Nephron progenitor cell (in vitro differentiated cells): ENCODE measurements around the gene CHCHD2.
"Not testable (repeated sequence)": the region's sequence is repeated elsewhere in the genome, so short reads cannot be mapped to it uniquely, and the experiment has no call there.

Experiments used
- DNase-seq: peaks from one replicate; pipeline ENCODE4 v3.0.0; 2021
- H3K27ac Mint-ChIP-seq: 2 replicates; pipeline ENCODE4 v1.8.0; 2021; ENCODE audit warnings: mild to moderate bottlenecking, moderate library complexity, mixed read lengths
- H3K27me3 Mint-ChIP-seq: 2 replicates; pipeline ENCODE4 v1.8.0; 2021; ENCODE audit warnings: mild to moderate bottlenecking, low read depth, mixed read lengths; ENCODE audit not compliant: poor library complexity
- H3K36me3 Mint-ChIP-seq: 2 replicates; pipeline ENCODE4 v1.8.0; 2021; ENCODE audit warnings: low read depth, mixed read lengths
- H3K4me1 Mint-ChIP-seq: 2 replicates; pipeline ENCODE4 v1.8.0; 2021; ENCODE audit warnings: mixed read lengths
- H3K4me3 Mint-ChIP-seq: 2 replicates; pipeline ENCODE4 v1.8.0; 2021; ENCODE audit warnings: mild to moderate bottlenecking, moderate library complexity, mixed read lengths
- H3K9me3 Mint-ChIP-seq: 2 replicates; pipeline ENCODE4 v1.8.0; 2021; ENCODE audit warnings: mild to moderate bottlenecking, moderate library complexity, mixed read lengths
- CTCF ChIP-seq: fragments of 200-600 bp; sonication (generic); IDR thresholded peaks from 2 replicates; pipeline ENCODE4 v1.5.0; 2021; ENCODE audit warnings: antibody characterized with exemption

The CHCHD2 gene

GRCh38 chr7:56083150-56083785 is 23.0 kb downstream of the CHCHD2 start:
- H3K9me3 Mint-ChIP-seq: no peaks in the 10 kb centered on the region
- H3K27me3 Mint-ChIP-seq: peaks cover 3% of the 10 kb centered on the region
- peaks cover 6% of the 10 kb centered on the region for H3K4me1 Mint-ChIP-seq
- no peak for DNase-seq
- peak overlapping the region; percentile 81 for H3K27ac Mint-ChIP-seq
- H3K36me3 Mint-ChIP-seq: peaks cover 35% of the 10 kb centered on the region
- no peak overlapping the region for H3K4me3 Mint-ChIP-seq
- TF ChIP-seq CTCF: no peak

GRCh38 chr7:56081626-56082340 is 24.5 kb downstream of the CHCHD2 start:
- no peak for DNase-seq
- peak overlapping the region; percentile 80 for H3K27ac Mint-ChIP-seq
- H3K27me3 Mint-ChIP-seq: peaks cover 3% of the 10 kb centered on the region
- no peaks in the 10 kb centered on the region for H3K9me3 Mint-ChIP-seq
- no peak overlapping the region for H3K4me3 Mint-ChIP-seq
- H3K4me1 Mint-ChIP-seq: peaks cover 6% of the 10 kb centered on the region
- no peak for TF ChIP-seq CTCF
- H3K36me3 Mint-ChIP-seq: peaks cover 36% of the 10 kb centered on the region

GRCh38 chr7:56080726-56081435 is 25.4 kb downstream of the CHCHD2 start:
- H3K4me3 Mint-ChIP-seq, H3K9me3 Mint-ChIP-seq, H3K27me3 Mint-ChIP-seq, DNase-seq, H3K4me1 Mint-ChIP-seq, H3K27ac Mint-ChIP-seq: not testable (repeated sequence)
- H3K36me3 Mint-ChIP-seq: peaks cover 38% of the 10 kb centered on the region

GRCh38 chr7:56079450-56080185 is 26.7 kb downstream of the CHCHD2 start:
- TF ChIP-seq CTCF: no peak
- H3K4me3 Mint-ChIP-seq: no peak overlapping the region
- no peak for DNase-seq
- H3K9me3 Mint-ChIP-seq: no peaks in the 10 kb centered on the region
- H3K36me3 Mint-ChIP-seq: peaks cover 40% of the 10 kb centered on the region
- peaks cover 3% of the 10 kb centered on the region for H3K27me3 Mint-ChIP-seq
- H3K4me1 Mint-ChIP-seq: peaks cover 6% of the 10 kb centered on the region
- H3K27ac Mint-ChIP-seq: peak overlapping the region; percentile 57

- Mint-ChIP-seq H3K27me3 (peaks cover 3% of the 10 kb centered on the region), H3K36me3 (peaks cover 39% of the 10 kb centered on the region), H3K4me1 (peaks cover 7% of the 10 kb centered on the region), H3K27ac (no peak overlapping the region), H3K4me3 (no peak overlapping the region), H3K9me3 (no peaks in the 10 kb centered on the region)
- DNase-seq: no peak
- no peak for TF ChIP-seq CTCF
Observed at GRCh38 chr7:56078196-56078595, 28.1 kb downstream of the CHCHD2 start.

- H3K36me3 Mint-ChIP-seq: peaks cover 43% of the 10 kb centered on the region
Observed at GRCh38 chr7:56077681-56078080, 28.6 kb downstream of the CHCHD2 start.

More at GRCh38 chr7:56077681-56078080, 28.6 kb downstream of the CHCHD2 start:
- no peak overlapping the region for H3K4me3 Mint-ChIP-seq
- no peak overlapping the region for H3K27ac Mint-ChIP-seq
- peaks cover 6% of the 10 kb centered on the region for H3K4me1 Mint-ChIP-seq
- H3K27me3 Mint-ChIP-seq: peaks cover 3% of the 10 kb centered on the region
- TF ChIP-seq CTCF: no peak
- DNase-seq: no peak
- no peaks in the 10 kb centered on the region for H3K9me3 Mint-ChIP-seq
